ENCODE results near the gene PUSL1. TPM values are rescaled to one million over a fixed set of nuclear protein-coding genes. Genes with fewer than 3 reads are reported as not detected.
A peak's percentile ranks its signal among the peaks of the same experiment; 100 is the strongest.

Gene PUSL1
- total RNA-seq, 2 donors from 2014 or later, result 21.7 to 23.8 TPM

- Histone ChIP-seq H3K9ac (ENCODE audit: extremely low read depth, low read length, poor library complexity, severe bottlenecking) (no peak overlapping the region), H3K4me1 (ENCODE audit: control insufficient read depth, insufficient read depth, low read length) (no peaks in the 10 kb centered on the region), H3K9me3 (ENCODE audit: control insufficient read depth, low read length) (no peaks in the 10 kb centered on the region), H3K4me3 (ENCODE audit: low read length) (no peak overlapping the region), H3K27ac (ENCODE audit: low read depth, low read length) (no peak overlapping the region), H3K27me3 (ENCODE audit: control insufficient read depth, insufficient read depth, low read length, poor library complexity, severe bottlenecking) (no peaks in the 10 kb centered on the region), H3K36me3 (ENCODE audit: control insufficient read depth, insufficient read depth, low read length) (no peaks in the 10 kb centered on the region)
- Mint-ChIP-seq H3K9me3 (peaks cover 2% of the 10 kb centered on the region), H3K4me3 (no peak overlapping the region), H3K36me3 (ENCODE audit: low read depth) (no peaks in the 10 kb centered on the region), H3K4me1 (no peaks in the 10 kb centered on the region), H3K27ac (no peak overlapping the region), H3K27me3 (ENCODE audit: insufficient read depth) (no peaks in the 10 kb centered on the region)
- WGBS, 2 experiments (ENCODE audit: insufficient coverage in 1 of 2, insufficient read length in 1 of 2), result 91% methylated on average over 28 to 37 of the region's 37 CpGs
- TF ChIP-seq, protein P1, sequence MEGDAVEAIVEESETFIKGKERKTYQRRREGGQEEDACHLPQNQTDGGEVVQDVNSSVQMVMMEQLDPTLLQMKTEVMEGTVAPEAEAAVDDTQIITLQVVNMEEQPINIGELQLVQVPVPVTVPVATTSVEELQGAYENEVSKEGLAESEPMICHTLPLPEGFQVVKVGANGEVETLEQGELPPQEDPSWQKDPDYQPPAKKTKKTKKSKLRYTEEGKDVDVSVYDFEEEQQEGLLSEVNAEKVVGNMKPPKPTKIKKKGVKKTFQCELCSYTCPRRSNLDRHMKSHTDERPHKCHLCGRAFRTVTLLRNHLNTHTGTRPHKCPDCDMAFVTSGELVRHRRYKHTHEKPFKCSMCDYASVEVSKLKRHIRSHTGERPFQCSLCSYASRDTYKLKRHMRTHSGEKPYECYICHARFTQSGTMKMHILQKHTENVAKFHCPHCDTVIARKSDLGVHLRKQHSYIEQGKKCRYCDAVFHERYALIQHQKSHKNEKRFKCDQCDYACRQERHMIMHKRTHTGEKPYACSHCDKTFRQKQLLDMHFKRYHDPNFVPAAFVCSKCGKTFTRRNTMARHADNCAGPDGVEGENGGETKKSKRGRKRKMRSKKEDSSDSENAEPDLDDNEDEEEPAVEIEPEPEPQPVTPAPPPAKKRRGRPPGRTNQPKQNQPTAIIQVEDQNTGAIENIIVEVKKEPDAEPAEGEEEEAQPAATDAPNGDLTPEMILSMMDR (conservative IDR thresholded peaks at IDR 0.05), result no peak
- DNase-seq, result peak; percentile 53
Measured at GRCh38 chr1:1285611-1286311, 22.6 kb upstream of the PUSL1 start.

DNA sequence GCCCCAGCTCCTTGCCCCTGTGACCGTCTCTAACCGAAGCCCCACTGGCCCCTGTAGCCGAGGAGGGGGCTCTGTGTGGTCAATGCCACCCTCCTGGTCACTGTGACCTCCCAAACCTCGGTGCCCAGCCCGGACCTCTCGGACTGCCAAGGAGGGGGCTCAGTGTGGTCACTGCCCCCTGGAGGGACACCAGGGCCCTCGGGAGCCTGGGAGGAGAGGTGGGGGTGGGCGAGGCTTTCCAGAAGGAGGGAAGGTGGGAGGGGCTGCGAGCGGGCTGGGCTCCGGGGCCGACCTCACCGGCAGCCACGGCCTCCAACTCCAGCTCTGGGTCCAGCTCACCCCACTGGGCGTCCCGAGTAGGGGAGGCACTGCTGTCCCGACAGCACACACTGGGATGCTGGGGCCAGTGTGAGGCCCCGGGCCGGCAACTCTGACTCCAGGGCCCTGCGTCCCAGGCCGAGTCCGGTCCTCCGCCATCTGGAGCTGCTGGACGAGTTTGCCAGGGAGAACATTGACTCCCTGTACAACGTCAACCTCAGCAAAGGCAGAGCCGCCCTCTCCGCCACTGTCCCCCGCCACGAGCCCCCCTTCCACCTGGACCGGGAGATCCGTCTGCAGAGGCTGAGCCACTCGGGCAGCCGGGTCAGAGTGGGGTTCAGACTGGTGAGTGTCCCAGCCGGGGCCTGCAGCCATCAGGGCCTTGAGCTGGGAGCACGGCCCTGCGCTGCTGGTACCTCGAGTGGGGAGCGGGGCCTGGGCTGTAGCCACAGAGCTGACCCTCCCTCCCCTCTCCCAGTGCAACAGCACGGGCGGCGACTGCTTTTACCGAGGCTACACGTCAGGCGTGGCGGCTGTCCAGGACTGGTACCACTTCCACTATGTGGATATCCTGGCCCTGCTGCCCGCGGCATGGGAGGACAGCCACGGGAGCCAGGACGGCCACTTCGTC lies 21.8 kb upstream of the PUSL1 start:
- no peaks in the 10 kb centered on the region for H3K36me3 ChIP-seq (ENCODE audit: control insufficient read depth, insufficient read depth, low read length)
- no peak overlapping the region for H3K27ac Mint-ChIP-seq
- H3K4me1 ChIP-seq (ENCODE audit: control insufficient read depth, insufficient read depth, low read length), result no peaks in the 10 kb centered on the region
- DNase-seq, result peak; percentile 50
- H3K9me3 Mint-ChIP-seq, result peaks cover 2% of the 10 kb centered on the region
- no peaks in the 10 kb centered on the region for H3K36me3 Mint-ChIP-seq (ENCODE audit: low read depth)
- no peak overlapping the region for H3K9ac ChIP-seq (ENCODE audit: extremely low read depth, low read length, poor library complexity, severe bottlenecking)
- no peaks in the 10 kb centered on the region for H3K27me3 ChIP-seq (ENCODE audit: control insufficient read depth, insufficient read depth, low read length, poor library complexity, severe bottlenecking)
- 90 to 93% methylated on average over 32 to 50 of the region's 50 CpGs for WGBS, 2 experiments (ENCODE audit: insufficient coverage in 1 of 2, insufficient read length in 1 of 2)
- H3K4me3 Mint-ChIP-seq, result no peak overlapping the region
- no peaks in the 10 kb centered on the region for H3K27me3 Mint-ChIP-seq (ENCODE audit: insufficient read depth)
- TF ChIP-seq, protein P1 (conservative IDR thresholded peaks at IDR 0.05), result no peak
- H3K9me3 ChIP-seq (ENCODE audit: control insufficient read depth, low read length), result no peaks in the 10 kb centered on the region
- no peak overlapping the region for H3K27ac ChIP-seq (ENCODE audit: low read depth, low read length)
- H3K4me1 Mint-ChIP-seq, result no peaks in the 10 kb centered on the region
- no peak overlapping the region for H3K4me3 ChIP-seq (ENCODE audit: low read length)

DNA sequence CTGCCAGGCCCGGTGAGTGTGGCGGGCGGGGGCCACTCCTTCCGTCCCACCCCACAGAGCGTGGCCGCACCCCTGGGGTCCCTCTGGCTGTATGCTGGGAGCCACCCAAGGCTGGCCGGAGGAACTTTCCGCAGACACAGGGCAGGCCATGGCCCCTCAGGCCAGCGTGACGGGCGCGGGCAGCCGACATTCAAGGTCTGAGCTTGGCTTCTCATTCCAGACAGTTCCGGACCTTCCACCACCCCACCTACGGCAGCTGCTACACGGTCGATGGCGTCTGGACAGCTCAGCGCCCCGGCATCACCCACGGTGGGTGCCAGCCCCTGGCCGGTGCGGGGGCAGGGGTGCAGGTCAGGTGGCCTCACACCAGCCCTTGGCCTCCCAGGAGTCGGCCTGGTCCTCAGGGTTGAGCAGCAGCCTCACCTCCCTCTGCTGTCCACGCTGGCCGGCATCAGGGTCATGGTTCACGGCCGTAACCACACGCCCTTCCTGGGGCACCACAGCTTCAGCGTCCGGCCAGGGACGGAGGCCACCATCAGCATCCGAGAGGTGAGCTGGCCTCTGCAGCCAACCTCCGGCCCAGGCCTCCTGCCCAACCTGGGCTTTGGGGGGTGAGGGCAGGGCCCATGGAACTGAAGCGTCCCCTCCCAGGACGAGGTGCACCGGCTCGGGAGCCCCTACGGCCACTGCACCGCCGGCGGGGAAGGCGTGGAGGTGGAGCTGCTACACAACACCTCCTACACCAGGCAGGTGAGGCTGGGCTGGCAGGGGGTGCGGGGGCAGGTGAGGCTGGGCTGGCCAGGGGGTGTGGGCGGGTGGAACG lies 20.9 kb upstream of the PUSL1 start:
- Mint-ChIP-seq H3K27me3 (ENCODE audit: insufficient read depth) (no peaks in the 10 kb centered on the region), H3K27ac (no peak overlapping the region), H3K9me3 (peaks cover 2% of the 10 kb centered on the region), H3K4me3 (no peak overlapping the region), H3K4me1 (no peaks in the 10 kb centered on the region), H3K36me3 (ENCODE audit: low read depth) (no peaks in the 10 kb centered on the region)
- H3K36me3 ChIP-seq (ENCODE audit: control insufficient read depth, insufficient read depth, low read length), result no peaks in the 10 kb centered on the region
- DNase-seq, result no peak
- no peaks in the 10 kb centered on the region for H3K27me3 ChIP-seq (ENCODE audit: control insufficient read depth, insufficient read depth, low read length, poor library complexity, severe bottlenecking)
- H3K4me3 ChIP-seq (ENCODE audit: low read length), result no peak overlapping the region
- H3K9me3 ChIP-seq (ENCODE audit: control insufficient read depth, low read length), result no peaks in the 10 kb centered on the region
- WGBS, 2 experiments (ENCODE audit: insufficient coverage in 1 of 2, insufficient read length in 1 of 2), result 91 to 93% methylated on average over 26 to 46 of the region's 46 CpGs
- no peaks in the 10 kb centered on the region for H3K4me1 ChIP-seq (ENCODE audit: control insufficient read depth, insufficient read depth, low read length)
- no peak overlapping the region for H3K9ac ChIP-seq (ENCODE audit: extremely low read depth, low read length, poor library complexity, severe bottlenecking)
- no peak overlapping the region for H3K27ac ChIP-seq (ENCODE audit: low read depth, low read length)
- TF ChIP-seq, protein P1 (conservative IDR thresholded peaks at IDR 0.05), result no peak
